ENCODE results near the gene GAS2.

GAS2 gene

GRCh38 chr11:22728600-22729389 lies 62.4 kb downstream of the GAS2 start:
- DNase-seq (ENCODE audit: low read depth) = no peak

GRCh38 chr11:22730319-22730718 lies 63.9 kb downstream of the GAS2 start:
- DNase-seq (ENCODE audit: low read depth) = no peak

GRCh38 chr11:22732588-22732987 lies 66.2 kb downstream of the GAS2 start:
- DNase-seq (ENCODE audit: low read depth) = no peak

GRCh38 chr11:22733475-22734248 lies 67.3 kb downstream of the GAS2 start:
- DNase-seq (ENCODE audit: low read depth) = no peak

GRCh38 chr11:22734628-22735345 lies 68.4 kb downstream of the GAS2 start:
- no peak for DNase-seq (ENCODE audit: low read depth)

- no peak for DNase-seq (ENCODE audit: low read depth)
Observed at GRCh38 chr11:22742157-22742613, 75.8 kb downstream of the GAS2 start.

GRCh38 chr11:22749536-22749935 lies 83.1 kb downstream of the GAS2 start:
- no peak for DNase-seq (ENCODE audit: low read depth)

GRCh38 chr11:22752908-22753310 lies 86.5 kb downstream of the GAS2 start:
- DNase-seq (ENCODE audit: low read depth) = no peak

GRCh38 chr11:22753416-22753815 lies 87.0 kb downstream of the GAS2 start:
- DNase-seq (ENCODE audit: low read depth) = no peak

GRCh38 chr11:22761066-22761465 lies 94.7 kb downstream of the GAS2 start:
- no peak for DNase-seq (ENCODE audit: low read depth)

- DNase-seq (ENCODE audit: low read depth) = no peak
Observed at GRCh38 chr11:22763166-22763565, 96.8 kb downstream of the GAS2 start.

GRCh38 chr11:22764735-22765134 lies 98.3 kb downstream of the GAS2 start:
- DNase-seq (ENCODE audit: low read depth) = no peak

- DNase-seq (ENCODE audit: low read depth) = no peak
Observed at GRCh38 chr11:22768281-22768680, 101.9 kb downstream of the GAS2 start.

- no peak for DNase-seq (ENCODE audit: low read depth)
Observed at GRCh38 chr11:22769081-22769480, 102.7 kb downstream of the GAS2 start.

- DNase-seq (ENCODE audit: low read depth) = no peak
Observed at GRCh38 chr11:22774716-22775115, 108.3 kb downstream of the GAS2 start.

GRCh38 chr11:22775248-22775647 lies 108.8 kb downstream of the GAS2 start:
- no peak for DNase-seq (ENCODE audit: low read depth)

- no peak for DNase-seq (ENCODE audit: low read depth)
Observed at GRCh38 chr11:22778642-22779041, 112.2 kb downstream of the GAS2 start.

GRCh38 chr11:22779850-22780249 lies 113.4 kb downstream of the GAS2 start:
- DNase-seq (ENCODE audit: low read depth) = no peak

GRCh38 chr11:22780952-22781593 lies 114.7 kb downstream of the GAS2 start:
- DNase-seq (ENCODE audit: low read depth) = no peak

- DNase-seq (ENCODE audit: low read depth) = no peak
Observed at GRCh38 chr11:22785251-22785650, 118.8 kb downstream of the GAS2 start.

- no peak for DNase-seq (ENCODE audit: low read depth)
Observed at GRCh38 chr11:22786475-22786874, 120.1 kb downstream of the GAS2 start.

GRCh38 chr11:22787055-22787454 lies 120.6 kb downstream of the GAS2 start:
- no peak for DNase-seq (ENCODE audit: low read depth)
